Measurements from ENCODE around the gene CDC42EP1.

DNA sequence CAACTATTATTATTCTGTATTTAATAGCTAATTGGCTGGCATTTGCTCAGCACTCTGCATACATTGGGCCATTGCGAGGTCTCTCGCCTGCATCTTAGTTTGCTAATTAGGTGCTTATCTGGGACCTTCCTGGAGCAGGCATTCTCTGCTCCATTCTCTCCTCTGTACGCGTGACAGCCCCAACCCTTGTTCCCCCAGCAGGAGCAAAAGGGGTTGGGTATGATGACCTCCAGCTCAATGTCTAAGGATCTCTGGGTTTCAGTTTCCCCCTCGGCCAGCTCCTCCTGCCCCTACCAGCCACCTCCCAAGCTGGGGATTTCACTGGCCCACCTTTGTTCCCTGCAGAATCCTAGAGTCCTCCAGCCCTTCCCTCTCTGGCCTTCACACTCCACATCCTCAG, 29.4 kb downstream of the CDC42EP1 start:
- TF ChIP-seq, protein P1, sequence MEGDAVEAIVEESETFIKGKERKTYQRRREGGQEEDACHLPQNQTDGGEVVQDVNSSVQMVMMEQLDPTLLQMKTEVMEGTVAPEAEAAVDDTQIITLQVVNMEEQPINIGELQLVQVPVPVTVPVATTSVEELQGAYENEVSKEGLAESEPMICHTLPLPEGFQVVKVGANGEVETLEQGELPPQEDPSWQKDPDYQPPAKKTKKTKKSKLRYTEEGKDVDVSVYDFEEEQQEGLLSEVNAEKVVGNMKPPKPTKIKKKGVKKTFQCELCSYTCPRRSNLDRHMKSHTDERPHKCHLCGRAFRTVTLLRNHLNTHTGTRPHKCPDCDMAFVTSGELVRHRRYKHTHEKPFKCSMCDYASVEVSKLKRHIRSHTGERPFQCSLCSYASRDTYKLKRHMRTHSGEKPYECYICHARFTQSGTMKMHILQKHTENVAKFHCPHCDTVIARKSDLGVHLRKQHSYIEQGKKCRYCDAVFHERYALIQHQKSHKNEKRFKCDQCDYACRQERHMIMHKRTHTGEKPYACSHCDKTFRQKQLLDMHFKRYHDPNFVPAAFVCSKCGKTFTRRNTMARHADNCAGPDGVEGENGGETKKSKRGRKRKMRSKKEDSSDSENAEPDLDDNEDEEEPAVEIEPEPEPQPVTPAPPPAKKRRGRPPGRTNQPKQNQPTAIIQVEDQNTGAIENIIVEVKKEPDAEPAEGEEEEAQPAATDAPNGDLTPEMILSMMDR (conservative IDR thresholded peaks at IDR 0.05; ENCODE audit: low read length) = no peak
- no peak for TF ChIP-seq EZH2phosphoT487 (IDR thresholded peaks at IDR 0.05; ENCODE audit: borderline replicate concordance)
